GM18873 (cell line): Measurements from ENCODE around the gene FGF21.
"Not testable (repeated sequence)": the region's sequence is repeated elsewhere in the genome, so short reads cannot be mapped to it uniquely, and the experiment has no call there.

Experiments used
- ATAC-seq: cut with Tn5 transposase; IDR thresholded peaks from one replicate; pipeline ENCODE4 v1.9.1; 2021; ENCODE audit warnings: mild to moderate bottlenecking, moderate library complexity, moderate number of reproducible peaks; ENCODE audit not compliant: unreplicated experiment, low FRiP score

FGF21 gene

GRCh38 chr19:48780631-48781391 is 25.5 kb downstream of the FGF21 start:
- ATAC-seq: no peak

GRCh38 chr19:48784527-48784926 is 29.2 kb downstream of the FGF21 start:
- ATAC-seq: no peak

GRCh38 chr19:48786422-48786821 is 31.1 kb downstream of the FGF21 start:
- not testable (repeated sequence) for ATAC-seq

GRCh38 chr19:48787331-48787730 is 32.0 kb downstream of the FGF21 start:
- not testable (repeated sequence) for ATAC-seq

GRCh38 chr19:48793271-48793670 is 37.9 kb downstream of the FGF21 start:
- ATAC-seq: no peak

- no peak for ATAC-seq
Measured at GRCh38 chr19:48794291-48794690, 39.0 kb downstream of the FGF21 start.

GRCh38 chr19:48795055-48795684 is 39.8 kb downstream of the FGF21 start:
- peak; percentile 68 for ATAC-seq

- ATAC-seq: no peak
Measured at GRCh38 chr19:48795685-48796070, 40.4 kb downstream of the FGF21 start.

GRCh38 chr19:48796298-48797083 is 41.2 kb downstream of the FGF21 start:
- ATAC-seq: no peak

- no peak for ATAC-seq
Measured at GRCh38 chr19:48797103-48797502, 41.8 kb downstream of the FGF21 start.

- no peak for ATAC-seq
Measured at GRCh38 chr19:48798937-48799336, 43.6 kb downstream of the FGF21 start.

- no peak for ATAC-seq
Measured at GRCh38 chr19:48799358-48800300, 44.3 kb downstream of the FGF21 start.

GRCh38 chr19:48802623-48803022 is 47.3 kb downstream of the FGF21 start:
- ATAC-seq: no peak

GRCh38 chr19:48804496-48804895 is 49.2 kb downstream of the FGF21 start:
- ATAC-seq: no peak

- no peak for ATAC-seq
Measured at GRCh38 chr19:48805452-48805851, 50.1 kb downstream of the FGF21 start.

GRCh38 chr19:48806518-48806817 is 51.1 kb downstream of the FGF21 start:
- no peak for ATAC-seq

GRCh38 chr19:48806818-48807589 is 51.7 kb downstream of the FGF21 start:
- no peak for ATAC-seq

GRCh38 chr19:48807590-48808308 is 52.4 kb downstream of the FGF21 start:
- no peak for ATAC-seq
